PFSK-1 (cell line): ENCODE measurements around the gene CACNA1I.

Source experiments
- FOXP2 ChIP-seq: optimal IDR thresholded peaks from 2 replicates; pipeline ENCODE3; 2011; ENCODE audit warnings: borderline replicate concordance, control low read depth, inconsistent platforms; ENCODE audit not compliant: insufficient read depth; ENCODE audit errors: extremely low read length, extremely low read depth
- POLR2AphosphoS5 ChIP-seq: IDR thresholded peaks from 2 replicates; pipeline ENCODE4 v1.6.1; 2012; ENCODE audit warnings: low read depth, mild to moderate bottlenecking, control low read depth, low read length, moderate library complexity
- REST ChIP-seq, 2 experiments: IDR thresholded peaks; 2 replicates each; pipeline versions ENCODE4 v1.6.1 to v1.8.0; 2011 to 2012; ENCODE audit warnings: low read depth in 2 of 2, low read length in 2 of 2, control low read depth in 1 of 2, inconsistent platforms in 1 of 2, mild to moderate bottlenecking in 1 of 2, moderate library complexity in 1 of 2; ENCODE audit not compliant: insufficient read depth in 1 of 2
- SIN3A ChIP-seq: IDR thresholded peaks from 2 replicates; pipeline ENCODE4 v1.6.1; 2012; ENCODE audit warnings: mild to moderate bottlenecking, low read length, moderate library complexity, borderline replicate concordance; ENCODE audit not compliant: insufficient read depth
- TAF1 ChIP-seq: IDR thresholded peaks from 2 replicates; pipeline ENCODE4 v1.6.1; 2012; ENCODE audit warnings: low read length, control low read depth, borderline replicate concordance; ENCODE audit not compliant: insufficient read depth

Gene CACNA1I

GRCh38 chr22:39719559-39720450 lies 149.3 kb downstream of the CACNA1I start:
- TF ChIP-seq SIN3A: no peak
- TF ChIP-seq POLR2AphosphoS5: no peak
- no peak for TF ChIP-seq FOXP2

GRCh38 chr22:39721206-39722031 lies 150.9 kb downstream of the CACNA1I start:
- no peak for TF ChIP-seq SIN3A
- TF ChIP-seq TAF1: no peak
- no peak for TF ChIP-seq FOXP2
- no peak for TF ChIP-seq POLR2AphosphoS5
- no peak for TF ChIP-seq REST (IDR thresholded peaks at IDR 0.05; ENCODE audit: insufficient read depth in 1 of 2, low read depth in 2 of 2, low read length in 2 of 2)

GRCh38 chr22:39722032-39722325 lies 151.4 kb downstream of the CACNA1I start:
- TF ChIP-seq POLR2AphosphoS5 (no peak), TAF1 (no peak), SIN3A (no peak), FOXP2 (no peak), REST (IDR thresholded peaks at IDR 0.05; ENCODE audit: insufficient read depth in 1 of 2, low read depth in 2 of 2, low read length in 2 of 2) (no peak)

GRCh38 chr22:39722501-39722900 lies 151.9 kb downstream of the CACNA1I start:
- no peak for TF ChIP-seq TAF1
- no peak for TF ChIP-seq POLR2AphosphoS5
- no peak for TF ChIP-seq REST (IDR thresholded peaks at IDR 0.05; ENCODE audit: insufficient read depth in 1 of 2, low read depth in 2 of 2, low read length in 2 of 2)
- no peak for TF ChIP-seq SIN3A
- no peak for TF ChIP-seq FOXP2

GRCh38 chr22:39723463-39723862 lies 152.9 kb downstream of the CACNA1I start:
- TF ChIP-seq TAF1: no peak
- no peak for TF ChIP-seq REST (IDR thresholded peaks at IDR 0.05; ENCODE audit: insufficient read depth in 1 of 2, low read depth in 2 of 2, low read length in 2 of 2)
- TF ChIP-seq POLR2AphosphoS5: no peak
- TF ChIP-seq FOXP2: no peak
- TF ChIP-seq SIN3A: no peak
